Liver (tissue), 3 donors: ENCODE measurements around the gene NEURL1.

Experiments used
- EGR1 ChIP-seq, 2 donors: IDR thresholded peaks; 2 replicates each; pipeline ENCODE4 v1.6.1; 2016 to 2018; ENCODE audit warnings: antibody characterized with exemption in 2 of 2, low read depth in 2 of 2
- RAD21 ChIP-seq, 2 donors: IDR thresholded peaks; 2 replicates each; pipeline ENCODE4 v1.6.1; 2016; ENCODE audit warnings: antibody characterized with exemption in 2 of 2, mild to moderate bottlenecking in 2 of 2
- TAF1 ChIP-seq: conservative IDR thresholded peaks from 2 replicates; pipeline ENCODE4 v1.6.1; 2016; ENCODE audit warnings: antibody characterized with exemption, mild to moderate bottlenecking
- TF ChIP-seq, protein P1 (sequence below): fragments of 150-350 bp; IDR thresholded peaks from 2 replicates; pipeline ENCODE4 v1.5.1; 2017; ENCODE audit warnings: improper control_type of control experiment, low read depth, low read length; ENCODE audit not compliant: missing input control
- TF ChIP-seq, protein P2 (sequence below): IDR thresholded peaks from 2 replicates; pipeline ENCODE4 v1.6.1; 2016; ENCODE audit warnings: antibody characterized with exemption, mild to moderate bottlenecking
- donor health status: healthy.
- donor health status: healthy.

- no peak for TF ChIP-seq TAF1
- TF ChIP-seq, protein P1, sequence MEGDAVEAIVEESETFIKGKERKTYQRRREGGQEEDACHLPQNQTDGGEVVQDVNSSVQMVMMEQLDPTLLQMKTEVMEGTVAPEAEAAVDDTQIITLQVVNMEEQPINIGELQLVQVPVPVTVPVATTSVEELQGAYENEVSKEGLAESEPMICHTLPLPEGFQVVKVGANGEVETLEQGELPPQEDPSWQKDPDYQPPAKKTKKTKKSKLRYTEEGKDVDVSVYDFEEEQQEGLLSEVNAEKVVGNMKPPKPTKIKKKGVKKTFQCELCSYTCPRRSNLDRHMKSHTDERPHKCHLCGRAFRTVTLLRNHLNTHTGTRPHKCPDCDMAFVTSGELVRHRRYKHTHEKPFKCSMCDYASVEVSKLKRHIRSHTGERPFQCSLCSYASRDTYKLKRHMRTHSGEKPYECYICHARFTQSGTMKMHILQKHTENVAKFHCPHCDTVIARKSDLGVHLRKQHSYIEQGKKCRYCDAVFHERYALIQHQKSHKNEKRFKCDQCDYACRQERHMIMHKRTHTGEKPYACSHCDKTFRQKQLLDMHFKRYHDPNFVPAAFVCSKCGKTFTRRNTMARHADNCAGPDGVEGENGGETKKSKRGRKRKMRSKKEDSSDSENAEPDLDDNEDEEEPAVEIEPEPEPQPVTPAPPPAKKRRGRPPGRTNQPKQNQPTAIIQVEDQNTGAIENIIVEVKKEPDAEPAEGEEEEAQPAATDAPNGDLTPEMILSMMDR = no peak
- TF ChIP-seq, protein P2, sequence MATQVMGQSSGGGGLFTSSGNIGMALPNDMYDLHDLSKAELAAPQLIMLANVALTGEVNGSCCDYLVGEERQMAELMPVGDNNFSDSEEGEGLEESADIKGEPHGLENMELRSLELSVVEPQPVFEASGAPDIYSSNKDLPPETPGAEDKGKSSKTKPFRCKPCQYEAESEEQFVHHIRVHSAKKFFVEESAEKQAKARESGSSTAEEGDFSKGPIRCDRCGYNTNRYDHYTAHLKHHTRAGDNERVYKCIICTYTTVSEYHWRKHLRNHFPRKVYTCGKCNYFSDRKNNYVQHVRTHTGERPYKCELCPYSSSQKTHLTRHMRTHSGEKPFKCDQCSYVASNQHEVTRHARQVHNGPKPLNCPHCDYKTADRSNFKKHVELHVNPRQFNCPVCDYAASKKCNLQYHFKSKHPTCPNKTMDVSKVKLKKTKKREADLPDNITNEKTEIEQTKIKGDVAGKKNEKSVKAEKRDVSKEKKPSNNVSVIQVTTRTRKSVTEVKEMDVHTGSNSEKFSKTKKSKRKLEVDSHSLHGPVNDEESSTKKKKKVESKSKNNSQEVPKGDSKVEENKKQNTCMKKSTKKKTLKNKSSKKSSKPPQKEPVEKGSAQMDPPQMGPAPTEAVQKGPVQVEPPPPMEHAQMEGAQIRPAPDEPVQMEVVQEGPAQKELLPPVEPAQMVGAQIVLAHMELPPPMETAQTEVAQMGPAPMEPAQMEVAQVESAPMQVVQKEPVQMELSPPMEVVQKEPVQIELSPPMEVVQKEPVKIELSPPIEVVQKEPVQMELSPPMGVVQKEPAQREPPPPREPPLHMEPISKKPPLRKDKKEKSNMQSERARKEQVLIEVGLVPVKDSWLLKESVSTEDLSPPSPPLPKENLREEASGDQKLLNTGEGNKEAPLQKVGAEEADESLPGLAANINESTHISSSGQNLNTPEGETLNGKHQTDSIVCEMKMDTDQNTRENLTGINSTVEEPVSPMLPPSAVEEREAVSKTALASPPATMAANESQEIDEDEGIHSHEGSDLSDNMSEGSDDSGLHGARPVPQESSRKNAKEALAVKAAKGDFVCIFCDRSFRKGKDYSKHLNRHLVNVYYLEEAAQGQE = no peak
- TF ChIP-seq RAD21 (IDR thresholded peaks at IDR 0.05) = no peak
- TF ChIP-seq EGR1 (IDR thresholded peaks at IDR 0.05; ENCODE audit: low read depth in 2 of 2) = no peak
Measured at GRCh38 chr10:103451091-103451813, 42.3 kb upstream of the NEURL1 start.
